GM19468 (cell line): ENCODE measurements around the gene CLASRP.
A peak's percentile ranks its signal among the peaks of the same experiment; 100 is the strongest.

Source experiments
- ATAC-seq: cut with Tn5 transposase; IDR thresholded peaks from one replicate; pipeline ENCODE4 v1.9.1; 2021; ENCODE audit warnings: mild to moderate bottlenecking, moderate library complexity, moderate number of reproducible peaks; ENCODE audit not compliant: unreplicated experiment; ENCODE audit errors: extremely low read depth

The CLASRP gene

GRCh38 chr19:45059258-45059965, 20.6 kb downstream of the CLASRP start:
- ATAC-seq: no peak

- no peak for ATAC-seq
Observed at GRCh38 chr19:45061965-45062364, 23.1 kb downstream of the CLASRP start.

- no peak for ATAC-seq
Observed at GRCh38 chr19:45063851-45064801, 25.3 kb downstream of the CLASRP start.

DNA sequence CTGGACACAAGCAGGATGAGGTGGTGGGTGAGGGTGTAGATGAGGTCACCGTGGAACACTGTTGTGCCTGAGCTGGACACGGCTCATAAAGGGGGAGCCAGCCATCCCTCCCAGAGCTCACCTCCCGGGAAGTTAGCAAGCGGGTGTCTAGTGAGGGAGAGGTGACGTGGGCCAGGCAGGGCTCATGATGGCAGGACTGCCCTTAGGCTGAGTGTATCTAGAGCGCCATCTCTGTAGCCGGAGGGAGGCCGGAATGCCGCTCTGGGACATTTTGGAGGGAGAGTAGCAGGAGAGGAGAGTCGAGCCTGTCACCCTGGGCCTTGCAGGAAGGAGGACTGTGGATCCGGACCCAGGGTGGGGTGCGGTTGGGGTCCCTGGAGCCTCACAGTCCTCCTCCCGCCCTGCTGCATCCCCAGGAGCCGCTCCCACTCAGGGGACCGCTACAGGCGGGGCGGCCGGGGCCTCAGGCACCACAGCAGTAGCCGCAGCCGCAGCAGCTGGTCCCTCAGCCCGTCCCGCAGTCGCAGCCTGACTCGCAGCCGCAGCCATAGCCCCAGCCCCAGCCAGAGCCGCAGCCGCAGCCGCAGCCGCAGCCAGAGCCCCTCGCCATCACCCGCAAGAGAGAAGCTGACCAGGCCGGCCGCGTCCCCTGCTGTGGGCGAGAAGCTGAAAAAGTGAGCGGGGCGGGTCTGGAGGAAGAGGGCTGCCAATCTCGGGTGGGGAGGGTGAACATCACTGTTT, 28.2 kb downstream of the CLASRP start:
- no peak for ATAC-seq

DNA sequence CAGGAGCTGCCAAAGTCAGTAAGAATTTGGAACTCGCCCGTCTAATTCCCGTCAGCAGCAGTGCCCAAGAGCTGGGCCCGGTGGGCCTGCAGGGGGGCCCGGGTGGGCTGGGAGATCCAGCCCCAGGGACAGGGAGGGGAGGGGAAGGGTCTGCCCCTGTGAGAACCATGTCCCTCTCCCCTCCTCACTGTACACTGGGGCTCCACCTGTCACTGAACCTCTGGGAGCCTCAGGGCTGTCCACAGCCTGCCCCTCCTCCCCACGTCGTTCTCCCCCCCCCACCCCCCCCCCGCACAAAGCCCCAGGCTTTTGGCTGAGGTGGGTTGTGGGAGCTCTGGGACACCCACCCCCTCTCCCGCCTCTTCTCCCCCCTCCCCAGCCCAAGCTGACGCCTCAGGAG, 29.2 kb downstream of the CLASRP start:
- no peak for ATAC-seq

GRCh38 chr19:45069056-45069455, 30.2 kb downstream of the CLASRP start:
- ATAC-seq: no peak

DNA sequence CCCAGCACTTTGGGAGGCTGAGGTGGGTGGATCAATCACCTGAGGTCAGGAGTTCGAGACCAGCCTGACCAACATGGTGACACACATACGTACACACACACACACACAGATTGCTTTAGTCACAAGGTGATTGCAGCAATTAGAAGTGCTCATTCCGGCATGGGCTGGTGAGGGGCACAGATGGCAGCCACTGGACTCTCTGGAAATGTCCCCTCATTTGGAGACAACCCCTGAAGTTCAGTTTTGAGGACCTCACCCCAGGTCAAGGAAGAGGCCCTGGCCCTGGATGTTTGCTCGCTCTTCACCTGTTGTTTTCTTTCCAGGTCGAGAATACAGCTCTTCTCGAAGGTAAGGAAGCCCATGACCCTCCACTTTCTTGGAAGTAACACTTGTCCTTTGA, 31.4 kb downstream of the CLASRP start:
- no peak for ATAC-seq

- ATAC-seq: no peak
Observed at GRCh38 chr19:45070861-45071544, 32.2 kb downstream of the CLASRP start.

DNA sequence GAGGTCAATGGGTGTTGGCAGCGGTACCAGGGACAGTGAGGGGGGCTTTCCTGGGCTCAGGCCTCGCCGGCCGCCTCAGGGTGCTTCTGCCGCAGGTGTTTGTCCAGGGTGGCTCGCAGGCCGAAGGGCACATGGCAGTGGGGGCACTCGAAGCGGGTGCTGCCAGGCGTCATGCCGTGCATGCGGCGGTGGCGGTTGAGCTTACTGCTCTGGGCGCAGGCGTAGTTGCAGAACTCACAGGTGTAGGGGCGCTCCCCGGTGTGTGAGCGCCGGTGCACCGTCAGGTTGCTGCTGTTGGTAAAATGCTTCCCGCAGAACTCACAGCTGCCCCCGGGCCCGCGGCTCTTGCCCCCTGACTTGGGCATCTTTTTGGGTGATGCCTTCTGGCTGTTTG, 32.7 kb downstream of the CLASRP start:
- no peak for ATAC-seq

- no peak for ATAC-seq
Observed at GRCh38 chr19:45071969-45072790, 33.3 kb downstream of the CLASRP start.

DNA sequence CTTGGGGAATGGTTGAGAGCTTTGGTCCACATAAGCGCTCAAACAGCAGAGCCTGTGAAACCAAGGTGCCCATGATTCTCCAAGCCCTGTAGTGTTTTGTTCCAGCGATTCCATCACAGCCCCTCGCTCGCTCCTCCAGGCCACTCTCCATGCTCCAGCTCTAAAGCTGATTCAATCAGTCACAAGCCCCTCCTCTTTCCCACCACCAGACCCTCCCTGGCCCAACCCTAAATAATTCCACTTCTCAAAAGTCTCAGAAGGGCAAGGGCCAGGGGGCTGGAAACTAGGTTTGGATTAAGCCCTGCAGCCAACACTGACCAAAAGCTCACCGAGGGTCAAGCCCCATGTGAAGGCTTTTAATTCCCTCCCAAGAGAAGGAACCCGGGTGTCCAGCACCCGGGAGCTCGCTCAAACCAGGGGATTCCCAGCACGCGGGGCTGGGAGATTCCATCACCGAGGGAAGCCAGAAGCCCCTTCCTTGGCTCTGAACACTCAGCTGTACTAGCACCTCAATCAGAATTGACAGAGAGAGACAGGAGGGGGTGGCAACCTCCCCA, 36.0 kb downstream of the CLASRP start:
- no peak for ATAC-seq

GRCh38 chr19:45075301-45076028, 36.6 kb downstream of the CLASRP start:
- ATAC-seq: peak; percentile 26

DNA sequence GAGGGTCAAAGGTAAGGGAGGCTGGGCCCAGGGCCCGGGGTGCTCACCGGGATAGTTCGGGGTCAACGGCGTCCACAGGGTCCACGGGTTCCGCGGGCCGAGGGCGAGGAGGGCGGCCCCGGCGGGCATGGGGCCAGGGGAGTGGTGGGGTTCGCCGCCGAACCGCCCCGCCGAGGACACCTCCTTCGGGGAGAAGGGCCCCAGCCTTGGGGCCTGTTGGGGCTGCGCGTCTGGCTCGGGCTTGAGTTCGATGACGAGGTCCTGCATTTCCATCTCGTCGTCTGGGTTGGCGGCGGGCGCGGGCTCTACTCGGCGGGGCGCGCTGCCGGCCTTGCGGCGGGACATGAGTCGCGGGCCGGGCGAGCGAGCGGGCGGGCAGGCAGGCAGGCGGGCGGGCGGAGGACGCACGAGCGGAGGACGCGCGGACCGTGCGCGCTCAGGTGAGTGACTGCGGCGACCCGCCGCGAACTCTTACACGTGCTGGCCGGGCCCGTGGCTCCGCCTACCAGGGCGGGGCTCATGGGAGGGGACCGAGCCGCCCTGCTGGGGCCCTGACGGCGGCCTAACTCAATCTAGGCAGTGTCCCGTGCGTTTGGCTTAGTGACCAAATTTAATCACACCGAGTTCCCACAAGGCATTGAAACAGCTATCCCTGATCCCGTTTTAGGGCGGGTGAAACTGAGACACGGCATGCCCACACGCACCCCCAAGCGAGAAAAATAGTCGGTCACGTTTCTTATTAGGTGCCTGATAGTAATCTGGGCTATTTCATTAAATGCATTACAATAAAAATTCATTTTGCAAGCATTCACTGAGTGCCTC, 37.4 kb downstream of the CLASRP start, which contains the start of gene ZNF296:
Gene ZNF296, minus strand, starts transcription at position 450 of the 822 bp plus-strand sequence. Its CDS starts 105 bp downstream, at position 345.
- ATAC-seq: peak; percentile 36

DNA sequence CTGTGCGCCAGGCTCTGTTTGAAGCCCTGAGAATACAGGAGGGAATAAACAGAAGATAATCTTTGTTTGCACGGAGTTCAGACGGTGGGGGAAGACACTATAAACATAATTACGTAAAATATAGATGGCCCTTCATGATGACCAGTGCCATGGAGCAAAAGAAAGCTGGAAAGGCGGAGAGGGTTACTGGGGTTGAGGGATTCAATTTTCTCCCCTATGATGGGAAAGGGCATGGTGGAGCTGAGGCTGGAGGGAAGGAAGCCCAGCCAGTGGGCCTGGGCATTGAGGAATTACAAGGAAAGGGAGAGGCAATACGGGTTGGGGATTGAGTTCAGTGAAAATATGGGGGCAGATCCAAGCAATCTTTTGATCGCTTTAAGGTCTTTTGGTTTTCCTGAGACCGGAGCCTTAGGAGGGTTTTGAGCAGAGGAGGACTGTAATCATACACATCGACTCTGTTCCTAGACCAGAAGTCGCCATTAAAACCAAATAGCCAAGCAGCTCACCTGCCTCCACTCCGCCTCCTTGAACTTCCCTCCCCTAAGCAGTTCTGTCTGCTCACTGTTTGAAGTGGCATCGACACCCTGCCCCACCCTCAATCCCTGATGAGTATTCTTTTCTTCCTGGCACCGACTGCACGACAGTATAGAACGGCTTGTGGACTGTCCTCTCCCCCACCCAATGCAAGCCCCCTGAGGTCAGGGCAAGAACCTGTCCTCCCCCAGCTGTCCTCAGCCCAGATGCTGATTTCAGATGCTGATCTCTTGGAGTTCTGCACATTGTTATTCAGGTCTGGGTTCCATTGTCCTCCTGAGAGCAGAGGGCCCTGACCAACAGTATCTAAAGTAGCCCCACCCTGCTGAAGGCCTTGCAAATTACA, 38.2 kb downstream of the CLASRP start:
- no peak for ATAC-seq

DNA sequence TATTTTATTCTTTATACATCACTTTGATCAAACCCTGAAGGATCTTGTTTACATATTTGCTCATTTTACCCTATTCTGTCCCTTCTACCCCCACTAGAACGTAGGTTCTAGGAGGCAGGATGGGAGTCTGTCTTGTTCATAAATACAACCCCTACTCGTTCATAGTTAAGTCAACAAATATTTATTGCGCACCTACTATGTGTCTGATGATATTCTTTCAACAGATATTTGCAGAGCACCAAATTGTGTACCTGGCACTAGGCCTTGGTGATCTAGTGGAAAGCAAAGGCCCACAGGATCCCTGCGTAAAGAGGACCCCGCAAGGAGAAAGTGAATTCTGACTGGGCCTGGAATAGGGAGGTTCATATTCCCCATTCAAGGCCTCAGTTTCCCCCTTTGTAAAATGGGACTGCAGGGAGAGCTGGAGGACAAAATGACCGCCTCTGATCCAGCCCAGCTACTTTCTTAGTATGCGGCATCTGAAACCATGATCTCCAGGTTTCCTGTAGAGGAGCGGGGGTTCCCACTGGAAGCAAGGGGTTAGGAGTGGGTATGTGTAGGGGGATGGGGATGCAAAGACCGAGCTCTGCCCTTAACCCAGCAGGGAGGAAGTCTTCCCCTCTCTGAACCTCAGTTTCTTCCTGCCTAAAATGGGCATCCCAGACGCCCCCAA, 39.7 kb downstream of the CLASRP start:
- no peak for ATAC-seq
